ENCODE results near the gene CNTNAP2.

The CNTNAP2 gene

DNA sequence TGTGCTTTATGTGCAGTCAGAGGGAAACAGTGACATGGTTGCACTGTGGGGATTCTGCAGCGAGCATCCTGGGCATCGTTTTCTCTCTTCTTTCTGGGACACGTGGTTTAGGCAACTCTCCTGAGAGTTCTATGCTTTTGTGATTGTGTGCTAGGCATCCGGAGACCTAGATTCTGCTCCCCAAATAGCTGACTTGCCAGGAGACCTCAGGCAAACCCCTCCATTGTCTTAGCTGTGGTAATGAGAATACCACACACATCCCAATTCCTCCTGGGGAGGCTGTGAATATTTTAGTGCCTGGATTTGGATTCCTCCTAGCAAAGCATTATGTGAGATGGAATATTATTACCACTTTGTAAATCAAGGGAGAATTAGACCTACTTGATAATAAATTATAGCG, 1862.0 kb downstream of the CNTNAP2 start:
- H3K27ac ChIP-seq = no peak overlapping the region
- TF ChIP-seq, protein P1, sequence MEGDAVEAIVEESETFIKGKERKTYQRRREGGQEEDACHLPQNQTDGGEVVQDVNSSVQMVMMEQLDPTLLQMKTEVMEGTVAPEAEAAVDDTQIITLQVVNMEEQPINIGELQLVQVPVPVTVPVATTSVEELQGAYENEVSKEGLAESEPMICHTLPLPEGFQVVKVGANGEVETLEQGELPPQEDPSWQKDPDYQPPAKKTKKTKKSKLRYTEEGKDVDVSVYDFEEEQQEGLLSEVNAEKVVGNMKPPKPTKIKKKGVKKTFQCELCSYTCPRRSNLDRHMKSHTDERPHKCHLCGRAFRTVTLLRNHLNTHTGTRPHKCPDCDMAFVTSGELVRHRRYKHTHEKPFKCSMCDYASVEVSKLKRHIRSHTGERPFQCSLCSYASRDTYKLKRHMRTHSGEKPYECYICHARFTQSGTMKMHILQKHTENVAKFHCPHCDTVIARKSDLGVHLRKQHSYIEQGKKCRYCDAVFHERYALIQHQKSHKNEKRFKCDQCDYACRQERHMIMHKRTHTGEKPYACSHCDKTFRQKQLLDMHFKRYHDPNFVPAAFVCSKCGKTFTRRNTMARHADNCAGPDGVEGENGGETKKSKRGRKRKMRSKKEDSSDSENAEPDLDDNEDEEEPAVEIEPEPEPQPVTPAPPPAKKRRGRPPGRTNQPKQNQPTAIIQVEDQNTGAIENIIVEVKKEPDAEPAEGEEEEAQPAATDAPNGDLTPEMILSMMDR (conservative IDR thresholded peaks at IDR 0.05) = no peak

- TF ChIP-seq, protein P1 (conservative IDR thresholded peaks at IDR 0.05) = no peak
- H3K27ac ChIP-seq = no peak overlapping the region
These were observed 1864.5 kb downstream of the CNTNAP2 start for GRCh38 chr7:147980826-147981813.

- TF ChIP-seq, protein P1 (conservative IDR thresholded peaks at IDR 0.05) = no peak
- no peak overlapping the region for H3K27ac ChIP-seq
These were observed 1865.7 kb downstream of the CNTNAP2 start for GRCh38 chr7:147982307-147982706.

DNA sequence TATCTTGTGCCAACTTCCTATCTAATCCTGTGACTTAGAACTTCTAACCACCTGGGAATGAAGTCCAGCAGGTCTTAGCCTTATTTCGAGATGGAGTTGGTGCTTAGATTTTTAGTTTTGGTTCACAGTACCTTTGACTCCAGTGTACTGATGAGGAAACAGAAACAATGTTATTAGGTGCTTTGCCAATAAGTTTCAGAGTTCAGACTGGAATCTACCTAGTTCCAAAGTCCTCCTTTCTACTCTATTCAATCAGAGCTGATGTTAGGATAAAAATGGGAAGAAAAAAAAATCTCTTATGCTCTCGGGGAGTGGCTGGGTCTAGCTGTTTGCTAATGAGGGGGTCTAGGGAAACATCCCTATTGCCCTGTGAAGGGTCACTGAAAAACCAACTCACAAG, 1867.7 kb downstream of the CNTNAP2 start:
- H3K27ac ChIP-seq = no peak overlapping the region
- TF ChIP-seq, protein P1 (conservative IDR thresholded peaks at IDR 0.05) = no peak

GRCh38 chr7:147990079-147990478, 1873.5 kb downstream of the CNTNAP2 start:
- no peak overlapping the region for H3K27ac ChIP-seq
- TF ChIP-seq, protein P1 (conservative IDR thresholded peaks at IDR 0.05) = no peak

DNA sequence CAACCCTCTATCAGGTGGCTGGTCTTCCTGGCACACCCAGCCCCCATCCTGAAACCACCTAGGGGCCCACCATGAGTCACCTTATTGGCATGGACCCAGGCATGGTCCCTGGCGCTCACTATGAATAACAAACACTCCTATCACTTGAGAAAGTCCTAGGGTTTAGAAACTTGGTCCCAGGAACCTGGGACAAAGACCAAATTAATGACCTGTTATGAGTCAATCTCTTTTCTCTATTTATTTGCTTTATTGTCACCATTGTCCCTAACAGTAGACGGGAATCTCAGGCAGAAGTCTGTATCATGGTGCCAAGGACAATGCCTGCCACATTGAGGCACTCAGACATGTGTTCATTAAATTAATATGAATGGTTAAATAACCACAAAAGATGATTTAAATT, 1874.3 kb downstream of the CNTNAP2 start:
- TF ChIP-seq, protein P1 (conservative IDR thresholded peaks at IDR 0.05) = no peak
- no peak overlapping the region for H3K27ac ChIP-seq

DNA sequence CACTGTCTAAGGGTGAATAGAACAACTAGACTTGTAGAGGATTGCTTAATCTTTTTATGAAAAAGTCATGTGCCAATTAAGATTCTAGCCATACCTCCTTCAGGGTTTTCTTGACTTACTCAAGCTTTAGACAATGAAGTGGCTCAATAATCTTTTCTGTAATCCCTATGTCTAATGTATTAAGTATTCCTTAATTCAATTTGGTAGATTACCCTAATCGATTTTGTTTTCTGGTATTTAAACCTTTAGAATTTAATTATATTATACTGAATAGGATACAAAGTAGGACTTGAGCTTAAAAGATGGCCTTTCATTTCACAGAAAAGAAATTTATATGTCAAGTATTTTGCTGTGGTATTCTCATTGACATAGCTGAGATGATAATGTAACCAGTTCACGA, 1876.1 kb downstream of the CNTNAP2 start:
- H3K27ac ChIP-seq = no peak overlapping the region
- TF ChIP-seq, protein P1 (conservative IDR thresholded peaks at IDR 0.05) = no peak

All from VCaP (cell line).